Neutrophil (primary cell): ENCODE data around the gene GPR156.

Experiments used
- H3K27ac ChIP-seq: fragments of 200-600 bp; sonication (generic); 2 replicates; pipeline ENCODE4 v1.5.1; 2016; ENCODE audit warnings: mild to moderate bottlenecking, moderate library complexity
- H3K27me3 ChIP-seq: fragments of 200-600 bp; sonication (generic); 2 replicates; pipeline ENCODE4 v1.6.0; 2016; ENCODE audit warnings: mild to moderate bottlenecking
- H3K36me3 ChIP-seq: fragments of 200-600 bp; sonication (generic); 2 replicates; pipeline ENCODE4 v1.5.1; 2017
- H3K4me1 ChIP-seq, 2 experiments: fragments of 200-600 bp in 1 of 2; sonication (generic) in 1 of 2; 1 replicate in 1 of 2; 2 replicates in 1 of 2; pipeline versions ENCODE4 v1.5.1 to v1.6.1; 2013 to 2016; ENCODE audit warnings: low read depth in 1 of 2, low read length in 1 of 2, mild to moderate bottlenecking in 1 of 2, moderate library complexity in 1 of 2; ENCODE audit not compliant: control insufficient read depth in 1 of 2, insufficient read depth in 1 of 2
- H3K4me3 ChIP-seq, 2 experiments: fragments of 200-600 bp in 1 of 2; sonication (generic) in 1 of 2; 1 replicate in 1 of 2; 2 replicates in 1 of 2; pipeline ENCODE4 v1.5.1; 2013 to 2016; ENCODE audit warnings: low read depth in 1 of 2, low read length in 1 of 2, mild to moderate bottlenecking in 1 of 2, moderate library complexity in 1 of 2
- H3K9me3 ChIP-seq: fragments of 200-600 bp; sonication (generic); 2 replicates; pipeline ENCODE4 v1.5.1; 2016
- TF ChIP-seq, protein P1 (sequence below): fragments of 200-600 bp; sonication (generic); IDR thresholded peaks from 2 replicates; pipeline ENCODE4 v1.5.1; 2016; ENCODE audit warnings: antibody characterized with exemption

The GPR156 gene

DNA sequence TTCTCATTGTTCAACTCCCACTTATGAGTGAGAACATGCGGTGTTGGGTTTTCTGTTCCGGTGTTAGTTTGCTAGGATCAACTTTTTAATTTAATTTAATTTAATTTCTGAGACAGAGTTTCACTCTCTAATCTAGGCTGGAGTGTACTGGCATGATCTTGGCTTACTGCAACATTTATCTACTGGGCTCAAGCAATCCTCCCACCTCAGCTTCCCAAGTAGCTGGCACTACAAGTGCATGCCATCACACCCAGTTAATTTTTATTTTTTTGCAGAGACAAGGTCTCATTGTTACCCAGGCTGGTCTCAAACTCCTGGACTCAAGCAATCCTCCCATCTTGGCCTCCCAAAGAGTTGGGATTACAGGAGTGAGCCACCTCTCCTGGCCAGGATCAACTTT lies 82.7 kb downstream of the GPR156 start:
- H3K4me3 ChIP-seq = peak overlapping the region; percentile 51 to 52

DNA sequence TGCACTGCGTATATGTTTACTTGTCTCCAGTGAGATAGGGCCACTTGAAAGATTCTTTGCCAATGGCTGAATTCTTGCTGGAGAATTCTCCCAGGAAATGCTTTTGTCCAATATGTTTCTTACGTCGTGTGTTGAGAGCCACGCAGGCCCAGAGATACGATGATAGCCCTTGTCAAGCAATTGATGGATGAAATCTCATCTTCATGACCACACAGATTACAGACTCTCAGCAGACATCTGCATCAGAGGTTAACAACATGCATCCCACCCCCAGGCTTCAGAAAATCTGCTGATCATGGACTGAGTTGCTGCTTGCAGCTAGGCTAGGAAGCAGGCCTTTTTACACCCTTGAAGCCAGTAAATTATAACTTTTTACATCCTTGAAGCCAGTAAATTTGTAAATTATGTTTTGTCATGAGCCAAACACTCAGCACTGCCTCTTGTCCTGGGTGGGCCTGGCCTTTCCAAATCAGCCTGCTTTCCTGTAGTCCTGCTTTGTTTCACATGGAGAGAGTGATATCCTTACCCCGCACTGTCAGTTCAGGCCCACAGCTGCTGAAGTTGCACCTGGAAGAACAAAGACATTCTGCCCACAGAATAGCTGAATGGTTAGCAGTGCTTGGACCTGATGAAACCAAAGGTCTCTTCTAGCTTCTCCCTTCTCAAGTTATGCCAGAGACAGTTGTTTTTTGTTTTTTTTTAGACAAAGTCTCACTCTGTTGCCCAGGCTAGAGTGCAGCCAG lies 84.4 kb downstream of the GPR156 start:
- Histone ChIP-seq H3K27me3 (no peaks in the 10 kb centered on the region), H3K36me3 (no peaks in the 10 kb centered on the region), H3K27ac (peak overlapping the region; percentile 24), H3K4me3 (no peak overlapping the region), H3K9me3 (no peaks in the 10 kb centered on the region), H3K4me1 (peaks cover 57 to 63% of the 10 kb centered on the region in 2 experiments)
- TF ChIP-seq, protein P1, sequence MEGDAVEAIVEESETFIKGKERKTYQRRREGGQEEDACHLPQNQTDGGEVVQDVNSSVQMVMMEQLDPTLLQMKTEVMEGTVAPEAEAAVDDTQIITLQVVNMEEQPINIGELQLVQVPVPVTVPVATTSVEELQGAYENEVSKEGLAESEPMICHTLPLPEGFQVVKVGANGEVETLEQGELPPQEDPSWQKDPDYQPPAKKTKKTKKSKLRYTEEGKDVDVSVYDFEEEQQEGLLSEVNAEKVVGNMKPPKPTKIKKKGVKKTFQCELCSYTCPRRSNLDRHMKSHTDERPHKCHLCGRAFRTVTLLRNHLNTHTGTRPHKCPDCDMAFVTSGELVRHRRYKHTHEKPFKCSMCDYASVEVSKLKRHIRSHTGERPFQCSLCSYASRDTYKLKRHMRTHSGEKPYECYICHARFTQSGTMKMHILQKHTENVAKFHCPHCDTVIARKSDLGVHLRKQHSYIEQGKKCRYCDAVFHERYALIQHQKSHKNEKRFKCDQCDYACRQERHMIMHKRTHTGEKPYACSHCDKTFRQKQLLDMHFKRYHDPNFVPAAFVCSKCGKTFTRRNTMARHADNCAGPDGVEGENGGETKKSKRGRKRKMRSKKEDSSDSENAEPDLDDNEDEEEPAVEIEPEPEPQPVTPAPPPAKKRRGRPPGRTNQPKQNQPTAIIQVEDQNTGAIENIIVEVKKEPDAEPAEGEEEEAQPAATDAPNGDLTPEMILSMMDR = no peak

More for the DNA sequence above, 82.7 kb downstream of the GPR156 start:
- Histone ChIP-seq H3K27me3 (no peaks in the 10 kb centered on the region), H3K9me3 (no peaks in the 10 kb centered on the region), H3K4me1 (peaks cover 57 to 63% of the 10 kb centered on the region in 2 experiments), H3K27ac (peak overlapping the region; percentile 83), H3K36me3 (no peaks in the 10 kb centered on the region)
- TF ChIP-seq, protein P1 = no peak

DNA sequence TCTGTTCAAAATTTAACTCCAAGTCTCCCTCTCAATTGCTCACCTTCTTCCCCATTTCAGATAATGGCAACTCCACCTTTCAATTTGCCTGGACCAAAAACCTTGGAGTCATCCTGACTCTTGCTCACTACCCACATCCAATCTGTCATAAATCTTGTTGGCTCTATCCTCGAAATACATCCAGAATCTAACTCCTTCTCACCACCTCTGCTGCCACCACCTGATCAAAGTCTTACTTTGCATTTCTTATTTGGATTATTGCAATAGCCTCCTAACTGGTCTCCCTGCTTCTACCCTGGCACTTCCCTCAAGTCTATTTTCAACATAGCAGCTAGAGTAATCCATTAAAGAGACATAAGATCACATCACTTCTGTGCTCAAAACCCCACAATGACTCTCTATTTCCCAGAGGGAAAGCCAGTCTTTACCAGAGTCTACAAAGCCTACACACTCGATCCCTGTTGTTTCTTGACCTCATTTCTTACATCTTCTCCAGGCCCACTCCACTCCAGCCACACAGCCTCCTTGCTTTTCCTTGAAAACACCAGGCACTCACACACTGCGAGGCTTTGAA lies 86.6 kb downstream of the GPR156 start:
- TF ChIP-seq, protein P1 = no peak
- H3K9me3 ChIP-seq = no peaks in the 10 kb centered on the region
- H3K27me3 ChIP-seq = no peaks in the 10 kb centered on the region
- H3K36me3 ChIP-seq = no peaks in the 10 kb centered on the region
- H3K4me3 ChIP-seq = no peak overlapping the region
- H3K4me1 ChIP-seq = peaks cover 35 to 42% of the 10 kb centered on the region in 2 experiments
- no peak overlapping the region for H3K27ac ChIP-seq

DNA sequence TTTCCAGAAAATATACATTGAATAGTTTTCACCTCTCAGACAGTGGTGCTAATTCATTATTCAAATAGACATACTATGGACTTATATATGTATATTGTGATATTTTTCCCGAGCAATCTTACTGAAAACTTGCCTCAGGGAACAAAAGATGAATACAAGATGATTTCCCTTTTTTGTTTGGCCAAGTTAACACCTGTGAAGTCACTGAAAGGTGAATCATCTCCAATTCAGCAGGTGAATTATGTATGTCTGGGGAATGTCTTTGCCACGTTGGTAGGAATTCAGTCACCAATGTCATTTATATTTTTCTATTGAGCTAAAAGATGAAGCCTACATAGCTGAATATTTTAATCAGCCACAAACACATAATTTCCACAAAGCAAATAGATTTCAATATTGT lies 88.2 kb downstream of the GPR156 start:
- TF ChIP-seq, protein P1 = no peak
- H3K36me3 ChIP-seq = no peaks in the 10 kb centered on the region
- no peaks in the 10 kb centered on the region for H3K9me3 ChIP-seq

DNA sequence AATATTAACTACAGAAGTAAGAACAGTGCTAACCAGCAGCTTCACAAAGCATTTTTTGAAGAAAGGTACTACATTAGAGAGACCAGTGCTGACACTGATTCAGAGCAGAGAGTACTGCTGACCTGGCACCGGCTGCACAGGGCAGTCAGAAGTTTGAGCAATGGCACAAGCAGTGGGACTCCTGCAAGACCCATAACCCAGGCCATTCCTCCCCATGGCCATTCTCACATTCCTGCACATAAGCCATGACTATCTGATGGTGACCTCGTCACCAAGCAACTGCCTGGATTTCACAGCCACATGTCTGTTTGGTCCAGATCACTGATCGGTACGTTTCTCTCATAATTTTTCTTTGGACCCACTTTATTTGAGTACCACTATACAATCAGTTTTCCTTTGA lies 88.7 kb downstream of the GPR156 start:
- no peaks in the 10 kb centered on the region for H3K27me3 ChIP-seq
- no peaks in the 10 kb centered on the region for H3K36me3 ChIP-seq
- TF ChIP-seq, protein P1 = no peak

More for the DNA sequence above, 88.2 kb downstream of the GPR156 start:
- peaks cover 19 to 26% of the 10 kb centered on the region in 2 experiments for H3K4me1 ChIP-seq
- no peak overlapping the region for H3K27ac ChIP-seq
- no peaks in the 10 kb centered on the region for H3K27me3 ChIP-seq
- H3K4me3 ChIP-seq = no peak overlapping the region

More for the DNA sequence above, 88.7 kb downstream of the GPR156 start:
- Histone ChIP-seq H3K27ac (no peak overlapping the region), H3K4me1 (peaks cover 15 to 22% of the 10 kb centered on the region in 2 experiments), H3K9me3 (no peaks in the 10 kb centered on the region), H3K4me3 (no peak overlapping the region)
